Measurements from ENCODE around the gene RYR2. TPM values are rescaled to one million over a fixed set of nuclear protein-coding genes. Genes with fewer than 3 reads are reported as not detected.

Gene RYR2
- total and polyA plus RNA-seq, 2 of the 8 experiments (the other 6 are each of a cell fraction or from before 2014, with no cell fraction given): 1.3 to 4.4 TPM

- no peak overlapping the region for H3K56ac ChIP-seq (replicated peaks; ENCODE audit: insufficient read length, low read depth, low read length)
- no peaks in the 10 kb centered on the region for H4K20me1 ChIP-seq (replicated peaks in 1 of 2; ENCODE audit: control insufficient read depth in 1 of 2, insufficient read depth in 2 of 2, low read length in 2 of 2)
- H3K27me3 ChIP-seq (replicated peaks in 1 of 4; ENCODE audit: control insufficient read depth in 3 of 4, extremely low read depth in 1 of 4, insufficient read depth in 3 of 4, low read length in 3 of 4): peaks cover 4 to 10% (median 8%) of the 10 kb centered on the region in 4 experiments
- H3K4me2 ChIP-seq (ENCODE audit: insufficient read depth in 1 of 2, low read depth in 2 of 2, low read length in 2 of 2): no peak overlapping the region
- ChIA-PET POLR2A (ENCODE audit: partially characterized antibody) (interaction anchor here (1.6 kb wide), 1 partner anchor 10 kb away, joined by 6 read pairs; no protein-coding TSS in a partner anchor), CTCF (ENCODE audit: partially characterized antibody) (interaction anchor here (0.7 to 6.1 kb wide), 34 partner anchors 10 to 1488 kb away, joined by 3 to 90 read pairs (median 4); partner anchors contain the start of gene ZP4)
- no peak overlapping the region for H2AFZ ChIP-seq (ENCODE audit: low read length)
- H2BK5ac ChIP-seq (ENCODE audit: low read depth, low read length): no peak overlapping the region
- no peak overlapping the region for H3K23ac ChIP-seq (ENCODE audit: insufficient read length)
- no peak for FAIRE-seq
- no peaks in the 10 kb centered on the region for H3K79me1 ChIP-seq (ENCODE audit: low read depth, low read length)
- H4K91ac ChIP-seq (replicated peaks; ENCODE audit: insufficient read length, low read length): no peak overlapping the region
- 90% methylated on average over 2 of the region's 2 CpGs; no CpG with 5 or more reads in 1 of the 2 experiments for WGBS, 2 experiments (ENCODE audit: extremely low coverage in 1 of 2, insufficient coverage in 1 of 2, insufficient read length in 1 of 2, insufficient replicate concordance in 2 of 2, low coverage in 1 of 2, low lambda C conversion rate in 2 of 2, missing lambda C conversion rate in 1 of 2)
- H2AK5ac ChIP-seq (ENCODE audit: low read depth, low read length): no peak overlapping the region
- H3K4me1 ChIP-seq (replicated peaks in 1 of 4; ENCODE audit: control insufficient read depth in 3 of 4, insufficient read depth in 4 of 4, low read length in 3 of 4): peaks cover 0 to 9% (median 9%) of the 10 kb centered on the region in 4 experiments; a peak in 5 of 7 replicates
- H3K23me2 ChIP-seq (ENCODE audit: low read depth, low read length): no peaks in the 10 kb centered on the region
- 0 out of 2 replicates have a peak overlapping the region, but pooled peaks have one; percentile 33 for H2BK12ac ChIP-seq (ENCODE audit: low read depth, low read length)
- H3K9ac ChIP-seq (replicated peaks in 1 of 4; ENCODE audit: extremely low read depth in 1 of 4, low read depth in 3 of 4, low read length in 3 of 4): no peak overlapping the region
- no peak overlapping the region for H3K18ac ChIP-seq (ENCODE audit: extremely low read depth, low read length)
- H3K79me2 ChIP-seq (ENCODE audit: control insufficient read depth in 1 of 2, insufficient read depth in 2 of 2, low read length in 2 of 2): no peaks in the 10 kb centered on the region
- H3K4me3 ChIP-seq (ENCODE audit: extremely low read depth in 1 of 4, insufficient read depth in 2 of 4, low read depth in 3 of 4, low read length in 4 of 4): no peak overlapping the region
- no peak for DNase-seq (ENCODE audit: low read depth in 1 of 2, low spot score in 2 of 2)
- no peak overlapping the region for H4K8ac ChIP-seq (ENCODE audit: extremely low read depth, insufficient read depth, low read length)
- TF ChIP-seq CEBPB (IDR thresholded peaks at IDR 0.05; ENCODE audit: low read depth, low read length) (no peak), BACH1 (IDR thresholded peaks at IDR 0.05; ENCODE audit: low read length) (no peak), RAD21 (IDR thresholded peaks at IDR 0.05 in 1 of 2, conservative IDR thresholded peaks at IDR 0.05 in 1 of 2; ENCODE audit: low read depth in 2 of 2, low read length in 2 of 2) (no peak), MAFK (IDR thresholded peaks at IDR 0.05; ENCODE audit: low read depth, low read length) (no peak), TBP (IDR thresholded peaks at IDR 0.05; ENCODE audit: low read depth, low read length) (no peak)
- TF ChIP-seq, protein P1, sequence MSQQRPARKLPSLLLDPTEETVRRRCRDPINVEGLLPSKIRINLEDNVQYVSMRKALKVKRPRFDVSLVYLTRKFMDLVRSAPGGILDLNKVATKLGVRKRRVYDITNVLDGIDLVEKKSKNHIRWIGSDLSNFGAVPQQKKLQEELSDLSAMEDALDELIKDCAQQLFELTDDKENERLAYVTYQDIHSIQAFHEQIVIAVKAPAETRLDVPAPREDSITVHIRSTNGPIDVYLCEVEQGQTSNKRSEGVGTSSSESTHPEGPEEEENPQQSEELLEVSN (IDR thresholded peaks at IDR 0.05): no peak
- no peaks in the 10 kb centered on the region for H3K36me3 ChIP-seq (ENCODE audit: control insufficient read depth in 2 of 4, insufficient read depth in 4 of 4, low read length in 3 of 4)
- H3K9me3 ChIP-seq (ENCODE audit: insufficient read depth in 2 of 2, low read depth in 1 of 2, low read length in 1 of 2): no peaks in the 10 kb centered on the region
- no peak overlapping the region for H3K14ac ChIP-seq (ENCODE audit: insufficient read length)
- no peak overlapping the region for H3K27ac ChIP-seq (ENCODE audit: low read depth, low read length)
- no peak overlapping the region for H4K5ac ChIP-seq (ENCODE audit: insufficient read length, low read depth, low read length)
- H2BK15ac ChIP-seq (ENCODE audit: low read length): no peak overlapping the region
- no peak overlapping the region for H3K4ac ChIP-seq (replicated peaks; ENCODE audit: insufficient read length, low read depth, low read length)
- no peak overlapping the region for H2BK120ac ChIP-seq (replicated peaks; ENCODE audit: low read depth, low read length)
- H2BK20ac ChIP-seq (ENCODE audit: low read length): no peak overlapping the region
Observed at GRCh38 chr1:237863234-237863633, 821.2 kb downstream of the RYR2 start.
